ENCODE measurements around the gene POC1A.

The POC1A gene

GRCh38 chr3:52135332-52135731, 18.9 kb downstream of the POC1A start:
- Mint-ChIP-seq H3K27ac (no peak overlapping the region), H3K9me3 (no peaks in the 10 kb centered on the region)

DNA sequence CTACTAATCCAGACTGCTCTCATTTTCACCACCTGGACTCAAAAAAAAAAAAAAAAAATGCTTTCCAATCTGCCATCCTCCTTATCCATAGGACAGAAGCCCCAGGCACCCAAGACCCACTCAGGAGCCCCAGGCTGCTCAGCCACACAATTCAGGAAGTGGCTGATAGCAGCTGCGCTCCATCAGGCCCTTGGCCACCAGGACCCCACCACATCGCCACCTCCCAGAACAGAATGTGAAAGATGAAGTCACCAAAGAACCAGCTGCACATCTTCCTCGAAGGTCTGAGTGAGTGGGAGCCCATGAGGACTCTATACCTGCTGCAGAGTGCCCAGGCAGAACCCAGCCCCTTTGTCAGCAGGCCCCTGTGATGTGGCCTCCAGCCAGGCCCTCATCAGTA, 19.5 kb downstream of the POC1A start:
- Mint-ChIP-seq H3K4me3 (no peak overlapping the region), H3K4me1 (ENCODE audit: low read depth) (peaks cover 8% of the 10 kb centered on the region), H3K27ac (no peak overlapping the region), H3K27me3 (no peaks in the 10 kb centered on the region), H3K36me3 (ENCODE audit: low read depth) (peaks cover 3% of the 10 kb centered on the region), H3K9me3 (no peaks in the 10 kb centered on the region)

More at GRCh38 chr3:52135332-52135731, 18.9 kb downstream of the POC1A start:
- Mint-ChIP-seq H3K27me3 (no peaks in the 10 kb centered on the region), H3K36me3 (ENCODE audit: low read depth) (no peaks in the 10 kb centered on the region), H3K4me3 (no peak overlapping the region), H3K4me1 (ENCODE audit: low read depth) (peaks cover 8% of the 10 kb centered on the region)

- H3K27ac Mint-ChIP-seq: no peak overlapping the region
- no peaks in the 10 kb centered on the region for H3K9me3 Mint-ChIP-seq
- H3K36me3 Mint-ChIP-seq (ENCODE audit: low read depth): peaks cover 6% of the 10 kb centered on the region
- H3K27me3 Mint-ChIP-seq: no peaks in the 10 kb centered on the region
- H3K4me3 Mint-ChIP-seq: no peak overlapping the region
- H3K4me1 Mint-ChIP-seq (ENCODE audit: low read depth): peaks cover 8% of the 10 kb centered on the region
Observed at GRCh38 chr3:52132930-52133329, 21.3 kb downstream of the POC1A start.

GRCh38 chr3:52132041-52132440, 22.2 kb downstream of the POC1A start:
- H3K9me3 Mint-ChIP-seq: no peaks in the 10 kb centered on the region
- H3K27me3 Mint-ChIP-seq: no peaks in the 10 kb centered on the region
- peaks cover 6% of the 10 kb centered on the region for H3K36me3 Mint-ChIP-seq (ENCODE audit: low read depth)
- H3K4me1 Mint-ChIP-seq (ENCODE audit: low read depth): peaks cover 8% of the 10 kb centered on the region
- H3K27ac Mint-ChIP-seq: peak overlapping the region; percentile 8
- no peak overlapping the region for H3K4me3 Mint-ChIP-seq

GRCh38 chr3:52130966-52131622, 23.1 kb downstream of the POC1A start:
- H3K27me3 Mint-ChIP-seq: no peaks in the 10 kb centered on the region
- H3K27ac Mint-ChIP-seq: no peak overlapping the region
- peaks cover 8% of the 10 kb centered on the region for H3K4me1 Mint-ChIP-seq (ENCODE audit: low read depth)
- H3K36me3 Mint-ChIP-seq (ENCODE audit: low read depth): peaks cover 7% of the 10 kb centered on the region
- no peak overlapping the region for H3K4me3 Mint-ChIP-seq
- no peaks in the 10 kb centered on the region for H3K9me3 Mint-ChIP-seq

- no peaks in the 10 kb centered on the region for H3K9me3 Mint-ChIP-seq
- H3K27me3 Mint-ChIP-seq: no peaks in the 10 kb centered on the region
- H3K27ac Mint-ChIP-seq: no peak overlapping the region
- peaks cover 12% of the 10 kb centered on the region for H3K36me3 Mint-ChIP-seq (ENCODE audit: low read depth)
- no peak overlapping the region for H3K4me3 Mint-ChIP-seq
- peaks cover 8% of the 10 kb centered on the region for H3K4me1 Mint-ChIP-seq (ENCODE audit: low read depth)
Observed at GRCh38 chr3:52128118-52128683, 26.0 kb downstream of the POC1A start.

DNA sequence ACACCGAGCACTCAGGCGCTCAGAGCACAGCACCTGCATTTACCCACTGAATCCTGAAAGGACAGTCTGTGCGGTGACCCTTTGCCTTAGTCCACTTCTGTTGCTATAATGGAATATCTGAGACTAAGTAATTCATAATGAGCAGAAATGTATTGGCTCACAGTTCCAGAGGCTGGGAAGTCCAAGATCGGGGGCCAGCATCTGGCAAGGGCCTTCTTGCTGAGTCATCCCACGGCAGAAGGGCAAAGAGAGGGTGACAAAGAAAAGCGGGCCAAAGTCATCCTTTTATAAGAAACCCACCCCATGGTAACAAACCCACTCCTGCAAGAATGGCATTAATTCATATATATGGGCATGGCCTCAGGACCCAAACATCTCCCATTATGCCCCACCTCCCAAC, 27.7 kb downstream of the POC1A start:
- Mint-ChIP-seq H3K9me3 (no peaks in the 10 kb centered on the region), H3K4me1 (ENCODE audit: low read depth) (peaks cover 12% of the 10 kb centered on the region), H3K36me3 (ENCODE audit: low read depth) (peaks cover 18% of the 10 kb centered on the region), H3K4me3 (no peak overlapping the region), H3K27me3 (no peaks in the 10 kb centered on the region), H3K27ac (no peak overlapping the region)

- H3K27me3 Mint-ChIP-seq: no peaks in the 10 kb centered on the region
- peaks cover 21% of the 10 kb centered on the region for H3K36me3 Mint-ChIP-seq (ENCODE audit: low read depth)
- H3K4me3 Mint-ChIP-seq: no peak overlapping the region
- peak overlapping the region; percentile 41 for H3K27ac Mint-ChIP-seq
- no peaks in the 10 kb centered on the region for H3K9me3 Mint-ChIP-seq
- H3K4me1 Mint-ChIP-seq (ENCODE audit: low read depth): peaks cover 12% of the 10 kb centered on the region
Observed at GRCh38 chr3:52126036-52126435, 28.2 kb downstream of the POC1A start.

GRCh38 chr3:52124766-52125165, 29.5 kb downstream of the POC1A start:
- H3K4me3 Mint-ChIP-seq: no peak overlapping the region
- H3K27me3 Mint-ChIP-seq: no peaks in the 10 kb centered on the region
- no peak overlapping the region for H3K27ac Mint-ChIP-seq
- H3K36me3 Mint-ChIP-seq (ENCODE audit: low read depth): peaks cover 19% of the 10 kb centered on the region
- no peaks in the 10 kb centered on the region for H3K9me3 Mint-ChIP-seq
- H3K4me1 Mint-ChIP-seq (ENCODE audit: low read depth): peaks cover 13% of the 10 kb centered on the region

GRCh38 chr3:52124126-52124525, 30.1 kb downstream of the POC1A start:
- H3K27ac Mint-ChIP-seq: no peak overlapping the region
- no peak overlapping the region for H3K4me3 Mint-ChIP-seq
- H3K36me3 Mint-ChIP-seq (ENCODE audit: low read depth): peaks cover 19% of the 10 kb centered on the region
- H3K9me3 Mint-ChIP-seq: no peaks in the 10 kb centered on the region
- no peaks in the 10 kb centered on the region for H3K27me3 Mint-ChIP-seq
- peaks cover 13% of the 10 kb centered on the region for H3K4me1 Mint-ChIP-seq (ENCODE audit: low read depth)

DNA sequence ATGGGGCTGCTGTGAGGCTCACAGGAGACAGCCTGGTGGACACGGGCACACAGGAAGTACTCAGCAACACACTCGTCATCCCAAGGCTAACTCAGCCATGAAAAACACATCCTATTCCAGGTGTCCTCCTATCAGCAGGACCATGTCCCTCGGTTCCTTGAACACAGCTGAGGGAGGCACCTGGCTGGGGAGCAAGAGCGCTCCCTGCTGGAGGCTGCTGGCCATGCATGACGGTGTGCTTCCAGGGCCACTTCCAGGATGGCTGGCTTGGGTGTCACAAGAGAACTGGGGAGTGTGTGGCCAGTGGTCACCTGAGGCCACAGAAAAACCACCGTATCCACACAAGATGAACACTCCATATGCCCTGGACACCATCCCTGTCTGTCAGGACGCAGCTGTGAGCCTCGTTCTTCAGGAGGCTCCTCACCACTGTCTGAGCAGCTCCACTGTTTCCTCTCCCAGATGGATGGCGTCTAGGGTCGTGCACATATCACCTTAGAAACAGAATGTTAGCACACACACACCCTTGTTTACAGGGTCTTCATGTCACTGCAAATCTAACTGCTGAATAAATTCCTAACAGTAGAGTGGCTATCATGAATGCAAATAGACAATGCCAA, 31.0 kb downstream of the POC1A start:
- no peaks in the 10 kb centered on the region for H3K27me3 Mint-ChIP-seq
- no peak overlapping the region for H3K4me3 Mint-ChIP-seq
- H3K27ac Mint-ChIP-seq: no peak overlapping the region
- H3K4me1 Mint-ChIP-seq (ENCODE audit: low read depth): peaks cover 13% of the 10 kb centered on the region
- H3K9me3 Mint-ChIP-seq: no peaks in the 10 kb centered on the region
- peaks cover 21% of the 10 kb centered on the region for H3K36me3 Mint-ChIP-seq (ENCODE audit: low read depth)

- Mint-ChIP-seq H3K27ac (peak overlapping the region; percentile 41), H3K9me3 (no peaks in the 10 kb centered on the region), H3K4me1 (ENCODE audit: low read depth) (peaks cover 13% of the 10 kb centered on the region), H3K27me3 (no peaks in the 10 kb centered on the region), H3K36me3 (ENCODE audit: low read depth) (peaks cover 21% of the 10 kb centered on the region), H3K4me3 (no peak overlapping the region)
Observed at GRCh38 chr3:52122491-52122890, 31.7 kb downstream of the POC1A start.

GRCh38 chr3:52121813-52122212, 32.4 kb downstream of the POC1A start:
- no peaks in the 10 kb centered on the region for H3K9me3 Mint-ChIP-seq
- H3K27ac Mint-ChIP-seq: no peak overlapping the region
- H3K27me3 Mint-ChIP-seq: no peaks in the 10 kb centered on the region
- no peak overlapping the region for H3K4me3 Mint-ChIP-seq
- peaks cover 21% of the 10 kb centered on the region for H3K36me3 Mint-ChIP-seq (ENCODE audit: low read depth)
- H3K4me1 Mint-ChIP-seq (ENCODE audit: low read depth): peaks cover 13% of the 10 kb centered on the region

DNA sequence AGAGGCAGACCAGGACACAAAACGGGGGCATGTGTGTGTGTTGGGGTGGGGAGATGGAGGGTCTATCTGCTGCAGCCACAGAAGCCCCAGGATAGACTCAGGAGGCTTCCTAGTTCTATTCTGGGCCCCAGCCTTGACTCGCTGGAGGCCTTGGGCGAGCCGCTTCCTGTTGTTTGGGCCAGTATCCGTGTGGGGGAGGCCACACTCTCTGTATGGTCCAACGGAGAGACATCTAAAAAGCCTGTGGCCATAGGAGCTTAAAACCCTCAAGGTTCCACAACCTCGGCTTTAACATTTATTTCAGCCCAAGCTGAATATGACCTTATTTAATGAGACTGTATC, 32.8 kb downstream of the POC1A start:
- Mint-ChIP-seq H3K9me3 (no peaks in the 10 kb centered on the region), H3K4me3 (no peak overlapping the region), H3K27me3 (no peaks in the 10 kb centered on the region), H3K27ac (no peak overlapping the region), H3K4me1 (ENCODE audit: low read depth) (peaks cover 13% of the 10 kb centered on the region), H3K36me3 (ENCODE audit: low read depth) (peaks cover 21% of the 10 kb centered on the region)

DNA sequence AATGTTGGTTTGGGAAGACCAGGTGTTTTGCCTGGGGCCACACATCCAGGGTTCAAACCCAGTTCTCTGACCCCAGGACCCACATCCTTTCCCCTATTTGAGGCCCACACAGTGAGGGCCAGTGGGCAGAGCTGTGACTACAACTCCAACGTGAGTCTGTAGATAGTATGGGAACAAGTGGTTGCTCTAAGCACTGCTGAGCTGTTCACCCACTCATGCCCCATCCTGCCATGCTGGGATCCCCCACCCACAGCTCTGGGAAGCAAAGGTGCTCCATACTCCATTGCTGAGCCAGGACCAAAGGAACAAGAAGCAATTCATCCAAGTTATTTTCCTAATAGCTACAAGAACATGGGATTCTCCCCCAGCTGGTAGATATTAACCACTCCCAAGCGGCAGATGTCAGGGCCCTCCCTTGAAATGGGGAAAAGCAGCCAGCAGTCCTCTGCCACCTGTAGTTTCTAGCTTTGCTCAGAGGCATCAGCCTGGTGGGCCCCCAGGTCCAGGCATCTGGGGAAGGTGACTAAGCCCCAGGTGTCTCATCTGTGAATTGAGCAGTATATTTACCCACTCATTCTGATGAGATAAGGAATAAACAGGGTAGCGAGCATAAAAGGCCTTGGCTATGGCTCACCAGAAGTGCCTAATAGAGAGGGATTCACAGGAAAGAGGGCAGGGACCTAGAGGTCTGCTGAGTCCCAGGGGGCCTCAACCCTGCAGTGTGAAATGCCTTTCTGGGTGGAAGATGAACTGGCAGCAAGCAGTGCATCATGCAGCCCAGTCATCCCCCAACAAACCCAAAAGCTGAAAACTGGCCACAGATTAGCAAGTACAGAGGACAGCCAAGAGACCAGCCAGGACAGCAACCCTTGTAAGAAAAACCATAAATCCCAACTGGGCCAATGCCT, 33.4 kb downstream of the POC1A start:
- H3K4me1 Mint-ChIP-seq (ENCODE audit: low read depth): peaks cover 13% of the 10 kb centered on the region
- H3K4me3 Mint-ChIP-seq: no peak overlapping the region
- no peak overlapping the region for H3K27ac Mint-ChIP-seq
- H3K36me3 Mint-ChIP-seq (ENCODE audit: low read depth): peaks cover 17% of the 10 kb centered on the region
- H3K27me3 Mint-ChIP-seq: no peaks in the 10 kb centered on the region
- no peaks in the 10 kb centered on the region for H3K9me3 Mint-ChIP-seq
